Stimulated activated CD8-positive, alpha-beta memory T cell treated with anti-CD3 and anti-CD28 coated beads, Interleukin-2, amount 100 ng/mL, for 48 hours (primary cell): Measurements from ENCODE around the gene PRR19.

ENCODE experiments used
- DNase-seq, 2 donors: peaks; one replicate each; pipeline ENCODE4 v3.0.0-alpha.2; 2020; ENCODE audit warnings: low read depth in 2 of 2

The PRR19 gene

GRCh38 chr19:42349378-42350107 lies 47.6 kb downstream of the PRR19 start:
- DNase-seq, result no peak

GRCh38 chr19:42350417-42350816 lies 48.5 kb downstream of the PRR19 start:
- no peak for DNase-seq

- no peak for DNase-seq
Measured at GRCh38 chr19:42351079-42351735, 49.3 kb downstream of the PRR19 start.

- DNase-seq, result no peak
Measured at GRCh38 chr19:42352301-42353259, 50.6 kb downstream of the PRR19 start.

GRCh38 chr19:42353341-42354015 lies 51.5 kb downstream of the PRR19 start:
- DNase-seq, result no peak

GRCh38 chr19:42355896-42356295 lies 54.0 kb downstream of the PRR19 start:
- DNase-seq, result no peak

GRCh38 chr19:42356686-42357085 lies 54.8 kb downstream of the PRR19 start:
- no peak for DNase-seq

- no peak for DNase-seq
Measured at GRCh38 chr19:42357290-42357689, 55.4 kb downstream of the PRR19 start.
